ENCODE results near the gene SURF6.
"Not testable (repeated sequence)": the region's sequence is repeated elsewhere in the genome, so short reads cannot be mapped to it uniquely, and the experiment has no call there.

Gene SURF6

GRCh38 chr9:133377280-133377679, 41.3 kb upstream of the SURF6 start:
- peaks cover 11% of the 10 kb centered on the region for H3K36me3 ChIP-seq (ENCODE audit: control insufficient read depth, insufficient read depth, low read length)
- H3K27ac ChIP-seq (ENCODE audit: low read depth, low read length); H3K4me3 ChIP-seq (ENCODE audit: low read depth, low read length); H3K4me1 ChIP-seq (ENCODE audit: control insufficient read depth, insufficient read depth, low read length); H3K9me3 ChIP-seq (ENCODE audit: control insufficient read depth, insufficient read depth, low read depth, low read length); H3K9ac ChIP-seq (ENCODE audit: low read length): not testable (repeated sequence)
- H3K27me3 ChIP-seq (ENCODE audit: control insufficient read depth, insufficient read depth, low read length) = peaks cover 12% of the 10 kb centered on the region; the same call in 1 of the 2 replicates

- H3K4me1 ChIP-seq (ENCODE audit: control insufficient read depth, insufficient read depth, low read length) = peaks cover 3% of the 10 kb centered on the region; the same call in 1 of the 2 replicates
- H3K36me3 ChIP-seq (ENCODE audit: control insufficient read depth, insufficient read depth, low read length) = peaks cover 23% of the 10 kb centered on the region
- H3K9me3 ChIP-seq (ENCODE audit: control insufficient read depth, insufficient read depth, low read depth, low read length) = no peaks in the 10 kb centered on the region
- peak within 1 kb of the TSS; percentile 86 for H3K27ac ChIP-seq (ENCODE audit: low read depth, low read length)
- H3K27me3 ChIP-seq (ENCODE audit: control insufficient read depth, insufficient read depth, low read length) = peaks cover 12% of the 10 kb centered on the region; the same call in 1 of the 2 replicates
- peak within 1 kb of the TSS; percentile 91 for H3K4me3 ChIP-seq (ENCODE audit: low read depth, low read length)
- H3K9ac ChIP-seq (ENCODE audit: low read length) = peak within 1 kb of the TSS; percentile 94
Measured at GRCh38 chr9:133375724-133376654, 40.0 kb upstream of the SURF6 start, which contains the start of the genes STKLD1 and SURF4. Gene STKLD1 (plus strand): TSS chr9:133376366. CDS start chr9:133376474, 108 bp downstream. Gene SURF4 (minus strand): TSS chr9:133376060. CDS start chr9:133375969, 91 bp downstream.

- peaks cover 3% of the 10 kb centered on the region; the same call in 1 of the 2 replicates for H3K4me1 ChIP-seq (ENCODE audit: control insufficient read depth, insufficient read depth, low read length)
Measured at GRCh38 chr9:133375116-133375723, 39.2 kb upstream of the SURF6 start.

GRCh38 chr9:133374612-133375115, 38.7 kb upstream of the SURF6 start:
- peak overlapping the region; percentile 91 for H3K4me3 ChIP-seq (ENCODE audit: low read depth, low read length)
- peak overlapping the region; percentile 94 for H3K9ac ChIP-seq (ENCODE audit: low read length)
- H3K36me3 ChIP-seq (ENCODE audit: control insufficient read depth, insufficient read depth, low read length) = peaks cover 37% of the 10 kb centered on the region
- H3K9me3 ChIP-seq (ENCODE audit: control insufficient read depth, insufficient read depth, low read depth, low read length) = no peaks in the 10 kb centered on the region
- H3K4me1 ChIP-seq (ENCODE audit: control insufficient read depth, insufficient read depth, low read length) = peaks cover 3% of the 10 kb centered on the region; the same call in 1 of the 2 replicates
- H3K27ac ChIP-seq (ENCODE audit: low read depth, low read length) = peak overlapping the region; percentile 86; the same call in 1 of the 2 replicates
- peaks cover 12% of the 10 kb centered on the region; the same call in 1 of the 2 replicates for H3K27me3 ChIP-seq (ENCODE audit: control insufficient read depth, insufficient read depth, low read length)

More at GRCh38 chr9:133375116-133375723, 39.2 kb upstream of the SURF6 start:
- H3K36me3 ChIP-seq (ENCODE audit: control insufficient read depth, insufficient read depth, low read length) = peaks cover 31% of the 10 kb centered on the region
- peak overlapping the region; percentile 91 for H3K4me3 ChIP-seq (ENCODE audit: low read depth, low read length)
- H3K9ac ChIP-seq (ENCODE audit: low read length) = peak overlapping the region; percentile 94
- peak overlapping the region; percentile 86 for H3K27ac ChIP-seq (ENCODE audit: low read depth, low read length)
- H3K9me3 ChIP-seq (ENCODE audit: control insufficient read depth, insufficient read depth, low read depth, low read length) = no peaks in the 10 kb centered on the region
- H3K27me3 ChIP-seq (ENCODE audit: control insufficient read depth, insufficient read depth, low read length) = peaks cover 12% of the 10 kb centered on the region; the same call in 1 of the 2 replicates

- no peak overlapping the region for H3K27ac ChIP-seq (ENCODE audit: low read depth, low read length)
- peaks cover 8% of the 10 kb centered on the region; the same call in 1 of the 2 replicates for H3K27me3 ChIP-seq (ENCODE audit: control insufficient read depth, insufficient read depth, low read length)
- H3K36me3 ChIP-seq (ENCODE audit: control insufficient read depth, insufficient read depth, low read length) = peaks cover 61% of the 10 kb centered on the region
- H3K4me3 ChIP-seq (ENCODE audit: low read depth, low read length) = no peak overlapping the region
- no peaks in the 10 kb centered on the region for H3K9me3 ChIP-seq (ENCODE audit: control insufficient read depth, insufficient read depth, low read depth, low read length)
- H3K9ac ChIP-seq (ENCODE audit: low read length) = no peak overlapping the region
- H3K4me1 ChIP-seq (ENCODE audit: control insufficient read depth, insufficient read depth, low read length) = no peaks in the 10 kb centered on the region; the same call in 1 of the 2 replicates
Measured at GRCh38 chr9:133372144-133372543, 36.2 kb upstream of the SURF6 start.

GRCh38 chr9:133371261-133371711, 35.3 kb upstream of the SURF6 start:
- Histone ChIP-seq H3K9ac (ENCODE audit: low read length) (peak overlapping the region; percentile 32), H3K4me3 (ENCODE audit: low read depth, low read length) (no peak overlapping the region), H3K36me3 (ENCODE audit: control insufficient read depth, insufficient read depth, low read length) (peaks cover 69% of the 10 kb centered on the region), H3K27me3 (ENCODE audit: control insufficient read depth, insufficient read depth, low read length) (no peaks in the 10 kb centered on the region), H3K4me1 (ENCODE audit: control insufficient read depth, insufficient read depth, low read length) (no peaks in the 10 kb centered on the region; the same call in 1 of the 2 replicates), H3K27ac (ENCODE audit: low read depth, low read length) (no peak overlapping the region), H3K9me3 (ENCODE audit: control insufficient read depth, insufficient read depth, low read depth, low read length) (no peaks in the 10 kb centered on the region)

- Histone ChIP-seq H3K9me3 (ENCODE audit: control insufficient read depth, insufficient read depth, low read depth, low read length) (no peaks in the 10 kb centered on the region), H3K4me1 (ENCODE audit: control insufficient read depth, insufficient read depth, low read length) (no peaks in the 10 kb centered on the region; the same call in 1 of the 2 replicates), H3K36me3 (ENCODE audit: control insufficient read depth, insufficient read depth, low read length) (peaks cover 75% of the 10 kb centered on the region), H3K4me3 (ENCODE audit: low read depth, low read length) (no peak overlapping the region), H3K27ac (ENCODE audit: low read depth, low read length) (no peak overlapping the region), H3K9ac (ENCODE audit: low read length) (no peak overlapping the region), H3K27me3 (ENCODE audit: control insufficient read depth, insufficient read depth, low read length) (no peaks in the 10 kb centered on the region)
Measured at GRCh38 chr9:133370685-133371084, 34.7 kb upstream of the SURF6 start.

GRCh38 chr9:133369933-133370332, 33.9 kb upstream of the SURF6 start:
- Histone ChIP-seq H3K9me3 (ENCODE audit: control insufficient read depth, insufficient read depth, low read depth, low read length) (no peaks in the 10 kb centered on the region), H3K9ac (ENCODE audit: low read length) (no peak overlapping the region), H3K36me3 (ENCODE audit: control insufficient read depth, insufficient read depth, low read length) (peaks cover 83% of the 10 kb centered on the region), H3K4me3 (ENCODE audit: low read depth, low read length) (no peak overlapping the region), H3K27ac (ENCODE audit: low read depth, low read length) (no peak overlapping the region), H3K4me1 (ENCODE audit: control insufficient read depth, insufficient read depth, low read length) (no peaks in the 10 kb centered on the region; the same call in 1 of the 2 replicates), H3K27me3 (ENCODE audit: control insufficient read depth, insufficient read depth, low read length) (no peaks in the 10 kb centered on the region)

- no peaks in the 10 kb centered on the region for H3K27me3 ChIP-seq (ENCODE audit: control insufficient read depth, insufficient read depth, low read length)
- H3K9ac ChIP-seq (ENCODE audit: low read length) = no peak overlapping the region
- H3K4me1 ChIP-seq (ENCODE audit: control insufficient read depth, insufficient read depth, low read length) = no peaks in the 10 kb centered on the region; the same call in 1 of the 2 replicates
- H3K4me3 ChIP-seq (ENCODE audit: low read depth, low read length) = no peak overlapping the region
- no peaks in the 10 kb centered on the region for H3K9me3 ChIP-seq (ENCODE audit: control insufficient read depth, insufficient read depth, low read depth, low read length)
- peaks cover 86% of the 10 kb centered on the region for H3K36me3 ChIP-seq (ENCODE audit: control insufficient read depth, insufficient read depth, low read length)
- H3K27ac ChIP-seq (ENCODE audit: low read depth, low read length) = no peak overlapping the region
Measured at GRCh38 chr9:133369422-133369821, 33.4 kb upstream of the SURF6 start.

GRCh38 chr9:133368249-133368881, 32.4 kb upstream of the SURF6 start:
- no peak overlapping the region for H3K9ac ChIP-seq (ENCODE audit: low read length)

More at GRCh38 chr9:133368249-133368881, 32.4 kb upstream of the SURF6 start:
- Histone ChIP-seq H3K9me3 (ENCODE audit: control insufficient read depth, insufficient read depth, low read depth, low read length) (no peaks in the 10 kb centered on the region), H3K4me3 (ENCODE audit: low read depth, low read length) (no peak overlapping the region), H3K27ac (ENCODE audit: low read depth, low read length) (no peak overlapping the region), H3K4me1 (ENCODE audit: control insufficient read depth, insufficient read depth, low read length) (no peaks in the 10 kb centered on the region; the same call in 1 of the 2 replicates), H3K36me3 (ENCODE audit: control insufficient read depth, insufficient read depth, low read length) (peaks cover 97% of the 10 kb centered on the region), H3K27me3 (ENCODE audit: control insufficient read depth, insufficient read depth, low read length) (no peaks in the 10 kb centered on the region)
